ENCODE results near the gene RAB31.
"Not testable (repeated sequence)": the region's sequence is repeated elsewhere in the genome, so short reads cannot be mapped to it uniquely, and the experiment has no call there.

RAB31 gene, protein sequence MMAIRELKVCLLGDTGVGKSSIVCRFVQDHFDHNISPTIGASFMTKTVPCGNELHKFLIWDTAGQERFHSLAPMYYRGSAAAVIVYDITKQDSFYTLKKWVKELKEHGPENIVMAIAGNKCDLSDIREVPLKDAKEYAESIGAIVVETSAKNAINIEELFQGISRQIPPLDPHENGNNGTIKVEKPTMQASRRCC

DNA sequence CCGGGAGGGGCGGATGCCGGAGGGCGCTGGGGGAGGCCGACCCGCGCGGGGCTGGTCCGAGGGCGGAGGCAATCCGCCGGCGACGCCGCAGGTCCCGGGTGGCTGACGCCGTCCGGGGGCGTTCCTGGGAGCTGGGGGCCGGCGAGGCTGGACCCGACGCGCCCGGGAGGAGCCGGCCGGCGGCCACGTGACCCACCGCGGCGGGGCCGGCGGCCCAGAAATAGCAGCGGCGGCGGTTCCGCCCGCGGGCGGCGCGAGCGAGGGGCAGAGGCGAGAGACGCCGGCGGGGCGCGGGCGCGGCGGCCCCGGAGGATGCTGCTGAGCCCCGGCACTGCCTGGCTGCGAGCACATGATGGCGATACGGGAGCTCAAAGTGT is at the start of gene RAB31:
Gene RAB31, plus strand, starts transcription at position 245 of the 377 bp plus-strand sequence. Its CDS starts 105 bp downstream, at position 350.
- peak; percentile 66 for DNase-seq

DNA sequence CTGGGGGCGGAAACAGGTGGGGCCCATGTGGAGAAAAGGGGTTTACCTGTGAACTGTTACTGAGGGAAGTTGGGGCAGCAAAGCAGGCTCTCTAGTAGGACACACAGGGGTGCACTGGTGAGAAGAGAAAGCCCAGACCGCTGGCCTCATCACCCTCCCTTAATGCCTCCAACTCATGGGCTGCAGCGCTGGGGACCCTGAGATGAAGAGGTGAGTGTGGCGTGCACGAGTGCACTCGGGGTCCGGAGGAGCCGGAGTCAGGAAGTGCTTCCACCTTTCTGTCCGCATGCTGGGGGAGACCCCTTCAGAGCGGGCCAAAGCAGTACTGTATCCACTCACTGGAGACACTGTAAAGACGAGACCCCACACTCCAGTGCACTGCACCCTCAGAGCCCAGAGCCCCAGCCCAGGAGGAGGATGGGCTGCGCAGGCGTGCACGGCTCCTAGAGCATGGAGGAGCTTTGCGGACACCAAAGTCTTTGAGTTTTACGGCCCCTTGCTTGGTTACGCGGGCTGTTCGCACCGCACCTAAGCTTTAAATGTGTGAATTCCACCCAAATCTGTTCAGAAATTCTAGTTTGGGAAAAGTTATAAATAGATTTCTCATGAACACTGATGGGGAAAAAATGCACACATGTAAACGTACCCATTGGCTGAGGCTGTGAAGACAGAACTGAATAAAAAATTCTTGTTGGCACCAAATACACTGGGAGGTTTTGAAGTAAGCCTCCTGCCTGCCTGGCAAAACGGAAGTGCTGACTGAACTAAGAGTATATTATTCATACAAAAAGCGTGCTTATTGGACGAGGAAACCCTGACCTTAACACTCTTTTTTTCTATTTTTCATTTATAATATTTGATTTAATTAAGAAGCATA is 48.4 kb upstream of the RAB31 start:
- no peak for DNase-seq

DNA sequence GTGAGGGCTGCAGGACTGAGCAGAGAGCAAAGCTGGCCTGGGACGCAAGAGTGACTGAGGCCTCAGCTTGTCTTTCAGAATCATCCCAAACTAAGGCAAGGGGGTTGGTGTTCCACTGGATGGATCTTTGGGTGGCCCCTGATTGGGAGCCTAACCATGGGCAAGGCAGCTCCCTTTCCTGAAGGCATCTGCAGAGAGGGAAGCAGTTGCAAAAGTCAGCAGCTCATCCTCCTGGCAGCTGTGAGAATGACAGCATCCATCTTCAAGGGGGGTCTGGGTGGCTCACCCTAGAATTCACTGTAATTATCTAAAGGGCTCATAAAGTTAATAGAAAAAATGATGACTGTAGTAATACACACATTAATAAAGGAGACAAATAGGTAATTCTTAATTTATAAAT is 46.5 kb upstream of the RAB31 start:
- no peak for DNase-seq

DNA sequence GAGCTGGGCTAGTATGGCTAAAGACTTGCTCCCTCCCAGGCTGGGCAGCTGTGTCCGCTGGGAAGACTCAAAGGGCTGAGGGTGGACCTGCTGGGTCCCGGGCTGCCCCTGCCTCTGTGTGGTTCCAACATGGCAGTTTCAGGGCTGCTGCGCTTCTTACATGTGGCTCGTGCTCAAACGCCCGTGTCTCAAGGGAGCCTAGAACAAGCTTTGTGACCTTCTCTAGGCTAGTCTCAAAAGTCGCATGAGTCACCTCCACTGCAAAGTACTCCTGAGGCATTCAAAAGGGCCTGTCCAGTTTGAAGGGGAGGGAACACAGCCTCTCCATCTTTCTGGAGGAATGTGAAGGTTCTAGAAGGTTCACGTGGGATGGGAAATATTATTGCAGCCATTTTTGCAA is 44.7 kb upstream of the RAB31 start:
- DNase-seq, result no peak

DNA sequence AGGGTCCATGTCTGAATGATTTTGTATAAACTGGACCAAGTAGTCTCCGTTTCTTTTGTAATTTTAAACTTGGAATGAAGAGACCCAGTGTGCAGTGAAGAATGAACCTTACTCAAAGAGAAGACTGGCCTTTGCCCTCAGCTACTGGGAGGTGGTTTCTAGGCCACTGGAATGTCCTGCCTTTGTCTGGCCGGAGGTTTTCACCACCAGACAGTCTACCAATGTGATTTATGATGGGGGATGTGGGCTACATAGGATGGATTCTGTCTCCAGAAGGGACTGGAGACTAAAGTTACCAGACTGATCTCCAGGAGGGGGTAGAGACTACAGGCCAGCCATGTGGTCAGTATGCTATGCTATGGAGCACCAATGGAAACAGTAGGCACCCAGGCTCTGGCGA is 42.8 kb upstream of the RAB31 start:
- no peak for DNase-seq

DNA sequence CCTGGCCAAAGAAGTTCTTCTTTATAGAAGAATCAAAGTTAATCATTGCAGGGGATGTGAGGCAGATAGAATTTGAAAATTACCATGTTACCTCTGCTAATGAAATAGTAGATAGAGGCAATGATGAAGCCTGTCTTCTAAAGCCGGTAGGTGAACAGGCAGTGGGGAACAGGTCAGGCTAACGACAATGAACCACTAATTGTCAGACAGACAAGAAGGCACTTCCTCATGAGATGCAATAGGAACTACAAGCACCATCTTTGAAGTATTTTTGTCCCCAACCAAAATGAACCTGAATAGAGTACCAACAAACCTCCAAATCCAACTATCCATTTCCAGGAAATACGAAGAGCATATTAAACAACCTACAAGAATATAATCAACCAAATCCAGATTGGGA is 41.6 kb upstream of the RAB31 start:
- no peak for DNase-seq

DNA sequence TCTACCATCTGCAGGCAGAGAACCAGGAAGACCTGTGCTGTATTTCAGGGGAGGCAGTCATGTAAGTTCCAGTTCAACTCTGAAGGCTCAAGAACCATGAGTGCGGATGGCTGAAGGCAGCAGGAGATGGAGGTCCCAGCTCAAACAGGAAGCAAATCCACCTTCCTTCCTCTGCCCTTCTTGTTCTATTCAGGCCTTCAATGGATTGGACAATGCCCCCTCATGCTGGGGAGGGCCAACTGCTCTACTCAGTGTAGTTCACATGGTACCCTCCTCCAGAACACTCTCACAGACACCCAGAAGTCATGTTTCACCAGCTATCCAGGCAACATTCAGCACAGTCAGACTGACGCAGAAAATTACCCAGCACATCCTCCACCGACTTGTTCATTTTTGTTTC is 39.1 kb upstream of the RAB31 start:
- no peak for DNase-seq

DNA sequence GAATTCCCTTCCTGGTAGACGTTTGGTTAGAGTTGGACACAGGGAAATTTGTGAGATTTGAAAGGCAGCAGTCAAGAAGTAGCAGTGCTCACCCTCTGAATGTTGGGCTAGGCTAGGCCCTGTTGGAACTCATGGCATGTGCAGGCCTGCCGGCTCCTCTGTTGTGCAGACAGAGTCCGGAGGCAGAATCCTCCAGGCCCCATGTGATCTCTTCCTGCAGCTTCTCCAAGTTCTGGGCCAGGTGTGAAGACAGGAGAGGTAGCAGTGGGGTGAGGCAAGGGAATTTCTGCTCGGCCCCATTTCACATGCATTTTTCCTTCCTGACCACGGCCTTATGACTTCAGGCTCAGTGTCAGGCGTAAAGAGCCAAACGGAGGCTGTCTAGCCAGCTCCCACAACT is 36.9 kb upstream of the RAB31 start:
- DNase-seq, result no peak

DNA sequence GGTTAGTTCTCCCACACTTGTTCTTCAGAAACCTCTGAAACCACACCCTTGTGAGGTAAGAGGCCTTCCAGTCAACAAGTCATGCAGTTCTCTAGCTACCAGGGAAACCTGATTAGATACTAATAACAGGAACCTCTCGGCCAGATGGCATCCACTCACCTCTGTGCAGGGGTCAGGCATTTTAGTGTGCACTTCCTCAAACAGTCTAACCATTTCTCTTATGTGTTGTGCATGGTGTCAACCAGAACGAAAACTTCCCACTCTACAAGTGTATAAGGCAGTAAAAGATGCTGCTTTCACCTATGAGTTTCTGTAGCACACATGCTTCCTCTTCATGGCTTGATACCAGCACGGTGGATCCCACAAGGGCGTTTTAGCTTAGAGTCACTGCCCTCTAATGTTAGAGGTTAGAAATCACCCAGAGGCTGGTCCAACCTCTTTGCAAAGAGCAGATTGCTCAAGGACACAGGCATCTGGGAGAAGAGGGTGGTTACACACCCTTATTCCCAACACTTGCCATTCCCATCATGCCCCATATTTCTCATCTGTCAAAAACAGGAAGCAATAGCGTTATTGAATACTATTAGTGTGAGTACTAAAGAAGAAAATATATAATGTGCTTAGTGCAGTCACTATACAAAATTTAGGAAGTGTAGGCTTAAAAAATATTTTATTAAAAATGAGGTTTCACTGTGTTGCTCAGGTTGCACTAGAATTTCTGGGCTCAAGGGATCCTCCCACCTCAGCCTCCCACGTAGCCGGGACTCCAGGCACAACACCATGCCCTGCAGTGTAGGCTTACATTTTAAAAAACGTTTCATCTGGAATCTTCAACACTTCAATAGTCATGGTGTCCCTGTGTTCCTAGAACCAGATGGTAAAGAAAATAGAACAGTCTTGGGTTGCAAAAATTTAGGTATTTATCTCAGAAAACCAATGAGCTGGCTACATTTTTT is 34.5 kb upstream of the RAB31 start:
- DNase-seq, result peak; percentile 83

DNA sequence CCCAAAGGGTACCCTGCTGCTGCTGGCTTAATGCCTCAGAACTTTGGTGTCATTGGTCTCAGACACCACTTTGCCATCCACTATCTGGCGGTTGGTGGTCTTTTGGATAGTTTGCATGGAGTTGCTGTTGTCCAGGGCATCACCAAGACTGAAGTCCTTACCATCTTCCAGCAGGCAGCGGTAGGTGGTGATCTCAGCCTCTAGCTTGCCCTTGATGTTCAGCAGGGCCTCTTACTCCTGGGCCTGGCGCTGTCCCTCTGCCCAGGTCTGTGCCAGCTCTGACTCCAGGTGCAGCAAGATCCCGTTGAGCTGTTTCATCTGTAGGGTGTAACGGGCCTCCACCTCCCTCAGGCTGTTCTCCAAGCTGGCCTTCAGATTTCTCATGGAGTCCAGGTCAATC is 29.9 kb upstream of the RAB31 start:
- DNase-seq, result not testable (repeated sequence)

DNA sequence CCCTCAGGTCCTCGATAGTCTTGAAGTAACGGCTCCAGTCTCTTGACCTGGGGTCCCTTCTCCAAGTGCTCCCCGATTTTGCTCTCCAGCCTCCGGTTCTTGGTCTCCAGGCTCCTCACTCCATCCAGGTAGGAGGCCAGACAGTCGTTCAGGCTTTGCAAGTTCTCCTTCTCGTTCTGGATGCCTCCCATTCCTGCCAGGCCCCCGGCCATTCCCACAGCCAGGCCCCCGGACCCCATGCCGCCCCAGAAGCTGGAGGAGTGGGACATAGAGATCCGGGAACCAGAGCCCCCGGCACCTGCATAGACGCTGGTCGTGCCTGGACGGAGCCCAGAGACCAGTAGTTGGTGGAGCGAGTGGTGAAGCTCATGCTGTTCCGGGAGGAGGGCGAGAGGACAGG is 29.0 kb upstream of the RAB31 start:
- no peak for DNase-seq

DNA sequence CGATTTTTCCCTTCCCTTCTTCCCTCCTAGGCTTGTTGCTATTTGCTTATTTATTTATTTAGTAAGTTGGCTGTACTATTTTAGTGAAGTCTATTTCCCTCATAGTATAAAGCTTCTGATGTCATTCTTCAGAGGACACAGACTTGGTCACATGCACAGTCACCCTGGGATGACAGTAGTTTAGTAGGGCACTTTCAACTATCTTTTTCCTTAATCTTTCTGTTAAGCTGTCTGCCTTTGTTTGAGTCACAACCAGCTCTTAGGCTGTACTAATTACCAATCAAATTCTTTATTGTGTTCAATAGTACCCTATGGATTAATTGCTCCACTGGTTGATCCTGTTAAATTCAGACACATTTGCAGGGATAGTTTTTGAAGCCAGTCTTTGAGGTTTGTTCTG is 26.9 kb upstream of the RAB31 start:
- no peak for DNase-seq

DNA sequence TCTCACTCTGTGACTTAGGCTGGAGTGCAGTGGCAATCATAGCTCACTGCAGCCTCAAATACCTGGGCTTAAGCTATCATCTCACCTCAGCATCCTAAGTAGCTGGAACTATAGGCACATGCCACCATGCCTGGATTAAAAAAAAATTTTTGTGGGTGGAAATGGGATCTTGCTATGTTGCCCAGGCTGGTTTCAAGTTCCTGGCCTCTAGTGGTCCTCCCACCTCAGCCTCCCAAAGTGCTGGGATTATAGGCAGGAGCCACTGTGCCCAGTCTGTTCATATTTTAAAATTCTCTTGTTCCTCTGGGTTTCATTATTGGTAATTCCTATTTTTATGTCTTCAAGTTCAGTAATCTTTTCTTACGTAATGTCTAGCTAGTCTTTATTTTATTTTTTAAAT is 25.5 kb upstream of the RAB31 start:
- DNase-seq, result no peak

DNA sequence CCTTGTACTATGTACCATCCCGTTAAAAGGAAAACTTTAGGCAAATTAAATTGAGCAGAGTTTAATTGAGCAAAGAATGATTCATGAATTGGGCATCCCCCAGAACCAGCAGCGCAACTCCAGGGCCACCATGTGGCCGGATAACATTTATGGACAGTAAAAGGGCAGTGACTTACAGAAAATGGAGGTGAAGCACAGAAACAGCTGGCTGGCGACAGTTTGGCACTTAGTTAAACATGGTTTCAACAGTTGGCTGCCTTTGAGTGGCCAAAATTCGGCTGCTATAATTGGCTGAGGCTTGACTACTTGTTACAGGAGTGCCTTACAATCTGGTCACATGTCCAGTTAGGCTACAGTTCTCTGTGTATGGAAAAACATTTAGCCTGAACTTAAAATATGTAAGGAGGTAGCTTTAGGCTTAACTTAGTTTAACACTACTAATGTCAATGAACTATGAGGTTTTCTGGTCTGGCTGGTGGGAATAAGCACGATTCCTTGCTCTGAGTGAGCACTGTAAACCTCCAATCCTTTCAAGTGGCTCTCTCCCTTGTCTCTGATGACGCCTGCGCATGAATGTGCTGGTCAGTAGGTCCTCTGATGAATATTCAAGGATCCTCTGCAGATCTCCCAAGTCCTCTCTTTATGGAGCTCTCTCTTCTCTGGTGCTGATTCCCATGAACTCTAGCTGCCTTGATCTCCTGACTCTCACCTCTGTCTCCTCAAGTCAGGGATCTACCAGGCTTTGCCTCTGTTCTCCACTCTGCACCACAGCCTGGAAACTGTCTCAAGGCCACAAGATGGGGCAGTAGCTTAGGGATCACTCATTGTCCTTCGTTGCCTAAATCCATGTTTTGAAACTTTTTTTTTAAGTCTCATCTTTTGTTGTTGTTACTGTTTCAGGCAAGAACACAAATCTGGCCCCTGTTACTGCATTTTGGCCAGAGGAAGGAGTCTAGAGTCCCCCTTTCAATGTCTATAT is 24.4 kb upstream of the RAB31 start:
- no peak for DNase-seq

DNA sequence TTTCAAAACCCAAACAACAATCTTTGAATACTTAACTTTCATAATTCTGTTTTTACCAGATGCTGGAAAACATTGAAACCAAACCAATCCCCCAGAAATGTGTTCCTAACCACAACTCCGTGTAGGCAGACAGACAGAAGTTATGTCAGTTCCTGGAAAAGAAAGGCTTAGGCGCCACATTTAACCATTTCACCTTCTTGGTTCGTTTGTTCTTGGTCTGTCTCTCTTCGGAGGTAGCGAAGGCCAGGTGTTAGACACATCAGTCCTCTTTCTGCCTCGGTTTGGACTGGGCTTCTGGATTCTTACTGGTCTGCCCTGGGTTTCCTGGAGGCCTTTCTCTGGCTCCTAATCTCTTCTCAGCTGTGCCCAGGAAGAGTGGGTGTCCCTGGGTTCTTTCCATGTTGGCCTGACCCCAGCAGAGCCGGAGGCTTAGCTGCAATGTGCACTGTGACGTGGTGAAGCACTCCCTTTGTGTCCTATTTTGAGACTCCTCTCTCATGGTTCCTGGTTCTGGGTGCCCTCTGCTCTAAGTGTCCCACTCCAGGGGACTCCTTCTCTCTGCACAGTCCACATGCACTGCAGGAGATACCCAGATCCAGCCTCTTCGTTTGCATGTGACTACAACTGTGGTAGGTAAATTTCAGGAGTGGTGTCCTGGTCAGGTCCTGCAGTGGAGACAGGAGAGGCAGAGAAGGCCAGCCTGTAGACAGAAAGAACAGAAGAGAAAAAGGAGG is 23.1 kb upstream of the RAB31 start:
- no peak for DNase-seq

DNA sequence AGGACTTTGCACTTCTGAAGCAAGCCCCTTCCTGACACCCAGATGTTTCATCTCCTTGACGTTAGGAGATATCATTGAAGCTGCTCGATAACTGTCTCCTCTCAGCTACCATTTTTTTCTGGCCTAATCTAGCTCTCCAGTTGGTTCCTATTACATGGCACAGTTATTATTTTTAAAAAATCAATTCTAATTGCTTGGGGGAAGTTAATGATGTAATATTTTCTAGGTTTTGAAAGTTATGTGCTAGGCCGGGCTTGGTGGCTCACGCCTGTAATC is 22.5 kb upstream of the RAB31 start:
- DNase-seq, result no peak

DNA sequence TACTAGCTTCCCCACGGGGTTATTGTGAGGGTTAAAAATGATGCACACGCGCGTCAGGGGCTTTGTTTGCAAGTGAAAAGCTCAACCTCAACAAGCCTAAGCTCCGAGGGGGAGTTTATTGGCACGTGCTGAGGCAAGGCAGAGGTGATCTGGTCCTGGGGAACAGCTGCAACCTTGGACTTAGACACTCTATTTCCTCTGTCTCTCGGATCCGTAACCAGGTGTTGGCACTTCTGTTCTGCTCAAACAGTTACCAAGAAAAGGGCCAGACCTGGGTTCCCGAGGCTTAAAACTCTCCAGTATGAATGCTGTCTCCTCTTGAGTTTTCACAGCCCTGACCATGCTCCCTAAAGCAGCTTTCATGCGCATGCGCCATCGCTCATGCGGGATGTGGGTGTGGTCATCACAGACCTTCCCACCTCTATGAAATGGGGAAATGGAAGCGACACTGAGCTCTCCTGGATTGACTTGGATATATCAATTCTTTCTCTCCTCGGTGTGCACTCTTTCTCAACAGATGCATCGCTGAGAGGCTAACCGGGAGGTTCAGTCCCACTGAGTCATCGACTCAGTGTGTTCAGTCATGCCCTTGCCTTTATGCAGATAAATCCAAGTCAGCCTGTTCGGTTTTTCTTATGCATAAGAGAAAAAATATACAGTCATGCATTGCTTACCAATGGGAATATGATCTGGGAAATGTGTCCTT is 19.9 kb upstream of the RAB31 start:
- DNase-seq, result no peak

DNA sequence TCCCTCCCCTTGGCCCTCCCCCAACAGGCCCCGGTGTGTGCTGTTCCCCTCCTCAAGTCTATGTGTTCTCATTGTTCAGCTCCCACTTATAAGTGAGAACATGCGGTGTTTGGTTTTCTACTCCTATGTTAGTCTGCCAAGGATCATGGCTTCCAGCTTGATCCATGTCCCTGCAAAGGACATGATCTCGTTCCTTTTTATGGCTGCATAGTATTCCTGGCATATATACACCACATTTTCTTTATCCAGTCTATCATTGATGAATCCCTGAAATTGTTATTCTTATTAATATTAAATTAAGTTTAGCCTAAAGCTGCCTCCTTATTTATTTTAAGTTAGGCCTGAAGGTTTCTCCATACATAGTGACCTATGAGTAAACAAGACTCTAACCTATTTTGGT is 18.8 kb upstream of the RAB31 start:
- DNase-seq, result no peak

DNA sequence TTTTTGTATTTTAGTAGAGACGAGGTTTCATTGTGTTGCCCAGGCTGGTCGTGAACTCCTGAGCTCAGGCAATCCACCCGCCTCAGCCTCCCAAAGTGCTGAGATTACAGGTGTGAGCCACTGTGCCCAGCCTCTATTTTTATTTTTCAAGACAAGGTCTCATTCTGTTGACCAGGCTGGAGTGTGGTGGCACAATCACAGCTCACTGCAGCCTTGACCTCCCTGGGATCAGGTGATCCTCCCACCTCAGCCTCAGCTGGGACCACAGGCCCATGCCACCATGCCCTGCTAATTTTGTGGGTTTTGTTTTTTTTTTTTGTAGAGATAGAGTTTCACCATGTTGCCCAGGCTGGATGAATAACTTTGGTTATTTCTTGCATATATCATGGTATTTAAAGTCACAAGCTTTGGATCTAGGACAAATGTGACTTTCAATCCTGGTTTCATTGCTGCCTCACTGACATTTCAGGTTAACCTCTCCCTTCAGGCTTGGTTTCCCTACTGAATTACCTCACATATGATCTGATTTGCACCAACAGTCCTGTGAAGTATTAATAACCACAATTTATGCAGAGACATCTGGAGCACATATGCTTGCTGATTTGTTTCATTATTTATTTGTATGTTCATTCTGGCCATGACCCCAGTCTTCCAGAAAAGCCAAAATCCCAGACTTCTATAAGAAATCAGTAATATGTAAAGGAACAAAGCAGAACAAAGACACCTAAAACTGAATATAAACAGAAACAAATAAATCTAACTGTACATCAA is 17.5 kb upstream of the RAB31 start:
- no peak for DNase-seq

DNA sequence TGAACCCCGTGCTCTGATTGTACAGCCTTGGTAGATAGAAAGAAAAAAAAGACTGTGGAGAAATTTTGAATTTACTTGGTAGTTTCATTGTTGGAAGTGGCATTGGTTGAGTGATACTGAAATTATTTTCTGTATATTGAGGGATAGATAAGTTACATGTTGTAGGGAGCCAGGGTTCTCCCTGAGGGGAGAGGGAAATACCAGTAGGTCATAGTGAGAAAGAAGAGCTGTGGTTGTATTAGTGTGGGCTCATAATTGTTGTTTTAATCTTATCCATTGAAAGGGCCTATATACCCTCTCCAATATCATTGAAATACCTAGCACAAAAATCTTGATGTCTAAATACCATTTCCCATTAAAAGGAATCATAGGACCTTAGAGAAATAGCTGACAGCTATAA is 16.9 kb upstream of the RAB31 start:
- DNase-seq, result no peak
